Endothelial cell of umbilical vein (primary cell): Measurements from ENCODE around the gene DTX3. TPM values are rescaled to one million over a fixed set of nuclear protein-coding genes. Genes with fewer than 3 reads are reported as not detected.

Experiments
- BruUV-seq: library from RNA; stranded (reverse); fragments of 400-500 nt; replicated peaks from 2 replicates; lab custom pipeline; 2021; lab: Mats Ljungman, UMichigan
- CTCF ChIA-PET: fragments of 300-600, 350-600 bp; sonication (Branson Sonifier 250); formaldehyde crosslinking; loops from one replicate; lab custom pipeline; 2021; ENCODE audit warnings: antibody characterized with exemption, inconsistent platforms; lab: Charles Lee
- POLR2A ChIA-PET: fragments of 300-600, 350-600 bp; sonication (Branson Sonifier 250); formaldehyde crosslinking; loops from one replicate; lab custom pipeline; 2021; ENCODE audit warnings: antibody characterized with exemption, inconsistent platforms; lab: Charles Lee
- DNase-seq: peaks from one replicate; pipeline ENCODE4 v3.0.0-alpha.2; 2011; ENCODE audit warnings: low read depth, low spot score
- FAIRE-seq: peaks from 2 replicates; lab custom pipeline; 2011; peaks lifted over from hg19 to GRCh38; lab: Jason Lieb, UNC
- H2AFZ ChIP-seq: 2 replicates; pipeline ENCODE4 v1.6.0; 2012; ENCODE audit warnings: low read depth, low read length, control low read depth, inconsistent platforms
- H3K27ac ChIP-seq: 2 replicates; pipeline ENCODE4 v1.5.1; 2011; ENCODE audit warnings: low read depth, mild to moderate bottlenecking, control low read depth, low read length, moderate library complexity; ENCODE audit not compliant: insufficient read depth
- H3K27me3 ChIP-seq, 2 experiments: 2 replicates each; pipeline versions ENCODE4 v1.6.0 to v1.6.1; 2011; ENCODE audit warnings: low read length in 2 of 2, mixed read lengths in 1 of 2; ENCODE audit not compliant: control insufficient read depth in 2 of 2, insufficient read depth in 2 of 2
- H3K36me3 ChIP-seq, 2 experiments: 2 replicates in 1 of 2; 3 replicates in 1 of 2; pipeline ENCODE4 v1.5.1; 2011; ENCODE audit warnings: low read length in 2 of 2, mild to moderate bottlenecking in 1 of 2, moderate library complexity in 1 of 2; ENCODE audit not compliant: control insufficient read depth in 2 of 2, insufficient read depth in 2 of 2; ENCODE audit errors: extremely low read depth in 1 of 2
- H3K4me1 ChIP-seq: 3 replicates; pipeline ENCODE4 v1.5.1; 2011; ENCODE audit warnings: mild to moderate bottlenecking, low read length; ENCODE audit not compliant: control insufficient read depth, insufficient read depth; ENCODE audit errors: extremely low read depth
- H3K4me2 ChIP-seq: 2 replicates; pipeline ENCODE4 v1.6.1; 2011; ENCODE audit warnings: low read length, control low read depth, mixed read lengths; ENCODE audit not compliant: insufficient read depth
- H3K4me3 ChIP-seq, 3 experiments: fragments of 200-600 bp in 1 of 3; sonication (generic), shearing (Covaris generic) in 1 of 3; replicated peaks in 1 of 3; 2 replicates each; pipeline ENCODE4 v1.5.1; 2011 to 2016; ENCODE audit warnings: control low read depth in 3 of 3, low read length in 3 of 3, mild to moderate bottlenecking in 2 of 3, inconsistent platforms in 1 of 3, low read depth in 1 of 3, moderate library complexity in 1 of 3; ENCODE audit not compliant: insufficient read depth in 1 of 3
- H3K79me2 ChIP-seq: 2 replicates; pipeline ENCODE4 v1.6.0; 2012; ENCODE audit warnings: low read length, inconsistent platforms; ENCODE audit not compliant: control insufficient read depth, insufficient read depth
- H3K9ac ChIP-seq: replicated peaks from 2 replicates; pipeline ENCODE3; 2011; ENCODE audit warnings: low read length, control low read depth; ENCODE audit not compliant: insufficient read depth; ENCODE audit errors: extremely low read depth
- H3K9me1 ChIP-seq: replicated peaks from 3 replicates; pipeline ENCODE4 v1.6.0; 2011; ENCODE audit warnings: mild to moderate bottlenecking, low read length; ENCODE audit not compliant: control insufficient read depth, insufficient read depth; ENCODE audit errors: extremely low read depth
- H3K9me3 ChIP-seq: replicated peaks from 2 replicates; pipeline ENCODE4 v1.5.1; 2012; ENCODE audit warnings: low read length, inconsistent platforms; ENCODE audit not compliant: control insufficient read depth, insufficient read depth
- H4K20me1 ChIP-seq: replicated peaks from 2 replicates; pipeline ENCODE3; 2011; ENCODE audit warnings: mild to moderate bottlenecking, low read length; ENCODE audit not compliant: control insufficient read depth, insufficient read depth; ENCODE audit errors: extremely low read depth
- CTCF ChIP-seq, 2 donors: IDR thresholded peaks; 1 replicate in 1 of 2; 2 replicates in 1 of 2; pipeline ENCODE4 v1.5.1; 2011; ENCODE audit warnings: low read length in 2 of 2, mild to moderate bottlenecking in 2 of 2, moderate library complexity in 2 of 2, control low read depth in 1 of 2, inconsistent platforms in 1 of 2, low read depth in 1 of 2; ENCODE audit not compliant: insufficient read depth in 1 of 2; ENCODE audit errors: extremely low read depth in 1 of 2
- EZH2 ChIP-seq: IDR thresholded peaks from 2 replicates; pipeline ENCODE4 v1.6.1; 2012; ENCODE audit warnings: borderline replicate concordance, low read depth, mild to moderate bottlenecking, moderate library complexity, low read length, inconsistent platforms; ENCODE audit not compliant: severe bottlenecking
- FOS ChIP-seq: IDR thresholded peaks from 2 replicates; pipeline ENCODE4 v1.6.1; 2011; ENCODE audit warnings: mild to moderate bottlenecking, low read length, moderate library complexity, borderline replicate concordance; ENCODE audit not compliant: insufficient read depth
- GATA2 ChIP-seq: IDR thresholded peaks from 2 replicates; pipeline ENCODE4 v1.7.0; 2011; ENCODE audit warnings: low read depth, mild to moderate bottlenecking, moderate library complexity, mixed read lengths, low read length; ENCODE audit not compliant: insufficient read length, insufficient read depth
- JUN ChIP-seq: IDR thresholded peaks from 2 replicates; pipeline ENCODE4 v1.6.1; 2011; ENCODE audit warnings: borderline replicate concordance, low read depth; ENCODE audit not compliant: insufficient read length, insufficient read depth
- MAX ChIP-seq: IDR thresholded peaks from 2 replicates; pipeline ENCODE4 v1.6.1; 2011; ENCODE audit not compliant: insufficient read depth, insufficient read length
- POLR2A ChIP-seq: IDR thresholded peaks from 2 replicates; pipeline ENCODE4 v1.6.1; 2012; ENCODE audit warnings: low read depth, mild to moderate bottlenecking, control low read depth, low read length
- POLR2AphosphoS5 ChIP-seq: IDR thresholded peaks from 2 replicates; pipeline ENCODE4 v1.6.1; 2012; ENCODE audit warnings: low read depth, mild to moderate bottlenecking, control low read depth, low read length, moderate library complexity; ENCODE audit not compliant: insufficient read depth
- dilution Hi-C: fragments of 300-500 bp; cut with MboI; formaldehyde crosslinking; loops from one replicate; pipeline ENCODE4 v1.15.0; 2019; ENCODE audit warnings: low sequenced_read_pairs; ENCODE audit not compliant: extremely low pct_ligation_motif_present
- intact Hi-C: fragments of 100-400 bp; cut with micrococcal nuclease; formaldehyde crosslinking; loops from one replicate; pipeline ENCODE4 v1.10.0; 2022
- polyA plus RNA-seq, 4 experiments: library from polyadenylated mRNA; depleted of rRNA in 3 of 4; stranded (reverse) in 3 of 4; unstranded in 1 of 4; fragments of >200 nt; gene quantifications; 2 replicates each; pipeline versions ENCODE4 v1.2.1 to v1.2.3, GENCODE V29; 2011 to 2012; ENCODE audit warnings: missing spikeins in 1 of 4
- total RNA-seq: library from RNA; stranded (reverse); gene quantifications from 2 replicates; pipeline ENCODE4 v1.2.3, GENCODE V29; 2021

Gene DTX3
- total and polyA plus RNA-seq, 2 donors (not counting 3 experiments of a cell fraction or from before 2014, with no cell fraction given) = 34.5 to 51.4 TPM

GRCh38 chr12:57657744-57658143 lies 53.1 kb downstream of the DTX3 start:
- H3K4me1 ChIP-seq = no peaks in the 10 kb centered on the region
- no TSS peak for BruUV-seq
- no peaks in the 10 kb centered on the region for H3K79me2 ChIP-seq
- H3K27me3 ChIP-seq = peaks cover 0 to 5% of the 10 kb centered on the region in 2 experiments
- dilution Hi-C loops = no loop called here
- H3K9me3 ChIP-seq = no peaks in the 10 kb centered on the region
- intact Hi-C loops = no loop called here
- ChIA-PET POLR2A (no interaction called here), CTCF (interaction anchor here (0.9 to 2.0 kb wide), 3 partner anchors 13 to 25 kb away, joined by 3 to 7 read pairs (median 5); partner anchors contain the start of gene B4GALNT1)
- no peaks in the 10 kb centered on the region for H3K9me1 ChIP-seq
- no peaks in the 10 kb centered on the region for H3K36me3 ChIP-seq
- H2AFZ ChIP-seq = no peak overlapping the region
- no peak overlapping the region for H3K4me3 ChIP-seq
- TF ChIP-seq CTCF (IDR thresholded peaks at IDR 0.05; ENCODE audit: extremely low read depth in 1 of 2, insufficient read depth in 1 of 2, low read depth in 1 of 2, low read length in 2 of 2) (no peak), POLR2AphosphoS5 (no peak), FOS (no peak), EZH2 (no peak), JUN (no peak)
- FAIRE-seq = no peak
- DNase-seq = no peak
- no peak overlapping the region for H3K4me2 ChIP-seq
- no peaks in the 10 kb centered on the region for H4K20me1 ChIP-seq
- H3K27ac ChIP-seq = no peak overlapping the region
- no peak overlapping the region for H3K9ac ChIP-seq

- CTCF ChIA-PET = interaction anchor here (2.0 kb wide), 1 partner anchor 26 kb away, joined by 5 read pairs; the partner anchor contains the start of gene B4GALNT1
- intact Hi-C loops (no loop called here), dilution Hi-C loops (no loop called here)
- H3K27me3 ChIP-seq = peaks cover 0 to 5% of the 10 kb centered on the region in 2 experiments
- no peaks in the 10 kb centered on the region for H3K79me2 ChIP-seq
- no peak overlapping the region for H2AFZ ChIP-seq
- FAIRE-seq (no peak), DNase-seq (no peak)
- POLR2A ChIA-PET = no interaction called here
- no peaks in the 10 kb centered on the region for H3K9me3 ChIP-seq
- no peaks in the 10 kb centered on the region for H4K20me1 ChIP-seq
- no peak overlapping the region for H3K4me2 ChIP-seq
- no peaks in the 10 kb centered on the region for H3K9me1 ChIP-seq
- H3K4me1 ChIP-seq = no peaks in the 10 kb centered on the region
- H3K27ac ChIP-seq = no peak overlapping the region
- H3K4me3 ChIP-seq = no peak overlapping the region
- H3K36me3 ChIP-seq = no peaks in the 10 kb centered on the region
- BruUV-seq = no TSS peak
- TF ChIP-seq POLR2AphosphoS5 (no peak), GATA2 (no peak), FOS (no peak), MAX (no peak), POLR2A (no peak), CTCF (IDR thresholded peaks at IDR 0.05; ENCODE audit: extremely low read depth in 1 of 2, insufficient read depth in 1 of 2, low read depth in 1 of 2, low read length in 2 of 2) (no peak), JUN (no peak)
- no peak overlapping the region for H3K9ac ChIP-seq
Measured at GRCh38 chr12:57658890-57659289, 54.3 kb downstream of the DTX3 start.
